SU-DHL-6 (cell line): ENCODE measurements around the gene TC2N.

Experiments used
- CTCF ChIP-seq: fragments of 200-600 bp; sonication (generic); IDR thresholded peaks from one replicate; pipeline ENCODE4 v1.5.1; 2017; ENCODE audit warnings: antibody characterized with exemption, mild to moderate bottlenecking, low read length, moderate library complexity; ENCODE audit not compliant: insufficient read depth, poor library complexity, severe bottlenecking
- EZH2phosphoT487 ChIP-seq: fragments of 200-600 bp; sonication (generic), shearing (Covaris generic); conservative IDR thresholded peaks from 2 replicates; pipeline ENCODE4 v1.6.1; 2018; ENCODE audit warnings: mild to moderate bottlenecking, antibody characterized with exemption, low read length, moderate library complexity, mixed read lengths

- no peak for TF ChIP-seq CTCF
- no peak for TF ChIP-seq EZH2phosphoT487
These were observed 60.6 kb downstream of the TC2N start for GRCh38 chr14:91806716-91807115.
